ENCODE data around the gene SHROOM3.

Gene SHROOM3

DNA sequence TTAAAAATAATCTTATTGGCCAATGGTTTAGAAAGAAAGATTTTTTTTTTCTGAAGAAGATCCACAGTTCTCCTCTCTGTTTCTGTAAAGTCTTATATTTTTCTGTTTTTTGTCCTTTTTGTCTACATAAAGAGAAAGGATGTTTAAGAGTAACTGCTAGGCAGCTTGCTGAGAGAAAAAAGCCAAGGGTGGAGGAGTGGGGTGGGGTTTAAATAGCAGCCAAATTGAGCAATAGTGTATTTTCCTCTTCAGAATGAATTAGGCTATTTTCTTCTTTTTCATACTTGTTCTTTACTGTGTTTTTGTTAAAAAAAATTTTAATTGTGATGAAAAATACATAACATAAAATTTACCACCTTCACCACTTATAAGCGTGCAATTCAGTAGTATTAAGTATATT, 238.3 kb downstream of the SHROOM3 start:
- no peak for DNase-seq

- no peak for DNase-seq
Observed at GRCh38 chr4:76674983-76675382, 240.0 kb downstream of the SHROOM3 start.

GRCh38 chr4:76677571-76678326, 242.7 kb downstream of the SHROOM3 start:
- no peak for DNase-seq

GRCh38 chr4:76679691-76680090, 244.7 kb downstream of the SHROOM3 start:
- DNase-seq = no peak

DNA sequence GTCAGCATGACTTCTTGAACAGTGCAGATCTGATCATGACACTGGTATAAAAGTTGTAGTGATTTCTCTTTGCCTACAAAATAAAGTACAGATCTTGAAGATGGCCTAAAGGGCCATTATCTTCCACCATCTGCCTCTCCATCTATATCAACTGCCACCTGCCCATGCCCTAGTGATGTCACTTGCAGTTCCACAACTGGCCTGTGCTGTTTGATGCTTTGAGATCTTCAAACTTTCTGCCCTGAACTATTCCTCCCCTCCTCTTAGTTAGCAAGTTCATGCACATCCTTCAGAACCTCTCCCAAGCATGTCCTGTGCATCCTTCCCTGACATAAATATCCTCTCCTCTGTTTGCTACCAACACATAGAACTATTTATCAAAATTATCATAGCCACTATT, 245.9 kb downstream of the SHROOM3 start:
- DNase-seq = no peak

- DNase-seq = no peak
Observed at GRCh38 chr4:76681996-76682395, 247.0 kb downstream of the SHROOM3 start.

DNA sequence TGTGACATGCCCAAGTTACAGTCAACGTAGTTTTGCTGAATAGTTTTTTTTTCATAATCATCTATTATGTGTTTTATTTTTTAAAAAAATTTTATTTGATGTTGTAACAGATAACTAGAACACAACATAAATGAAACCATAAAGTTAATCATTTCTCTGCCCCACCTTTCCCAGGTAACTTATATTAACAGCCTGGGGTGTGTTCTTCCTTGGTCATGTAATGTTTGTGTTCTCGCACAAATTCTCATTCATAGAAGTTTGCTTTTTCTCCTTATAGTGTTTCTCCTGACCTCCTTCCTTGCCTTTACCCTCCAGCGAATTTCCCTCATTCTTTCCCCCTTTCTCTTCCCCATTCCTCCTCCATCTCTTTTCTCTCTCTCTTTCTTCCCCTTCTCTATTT, 248.1 kb downstream of the SHROOM3 start:
- DNase-seq = no peak

- no peak for DNase-seq
Observed at GRCh38 chr4:76687746-76688448, 252.9 kb downstream of the SHROOM3 start.

GRCh38 chr4:76688619-76689144, 253.7 kb downstream of the SHROOM3 start:
- no peak for DNase-seq

DNA sequence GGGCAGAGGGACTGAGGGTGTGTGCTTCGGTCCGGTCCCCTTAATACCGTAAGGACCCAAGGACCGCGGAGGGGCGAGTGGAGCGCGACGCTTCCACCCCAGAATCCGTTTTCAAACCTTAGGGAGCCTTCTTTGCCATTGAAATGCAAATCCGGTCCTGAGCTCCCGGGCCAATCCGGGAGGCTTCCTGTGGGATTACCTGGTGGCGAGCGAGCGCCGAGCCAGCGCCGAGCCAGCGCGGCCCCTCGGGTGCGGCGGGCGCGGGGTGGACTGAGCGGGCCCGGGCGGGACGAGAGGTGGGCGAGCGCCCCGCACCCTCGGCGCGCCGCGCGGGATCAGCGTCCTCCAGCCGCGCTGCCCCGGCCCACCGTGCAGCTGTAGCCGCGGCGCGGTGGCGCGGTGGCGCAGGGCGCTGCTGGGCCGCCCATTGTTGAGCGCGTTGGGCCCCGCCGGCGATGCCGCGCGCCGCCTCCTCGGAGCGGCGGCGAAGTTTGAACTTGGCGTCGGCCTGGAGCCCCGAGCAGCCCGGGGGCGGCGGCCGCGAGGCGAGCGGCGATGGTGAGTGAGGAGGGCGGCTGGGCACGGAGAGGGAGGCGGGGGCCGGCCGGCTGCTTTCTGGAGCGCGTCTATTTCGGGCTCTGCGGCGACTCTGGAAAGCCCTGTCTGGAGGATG, 254.3 kb downstream of the SHROOM3 start:
- DNase-seq = peak; percentile 36

GRCh38 chr4:76690011-76690905, 255.2 kb downstream of the SHROOM3 start:
- no peak for DNase-seq

DNA sequence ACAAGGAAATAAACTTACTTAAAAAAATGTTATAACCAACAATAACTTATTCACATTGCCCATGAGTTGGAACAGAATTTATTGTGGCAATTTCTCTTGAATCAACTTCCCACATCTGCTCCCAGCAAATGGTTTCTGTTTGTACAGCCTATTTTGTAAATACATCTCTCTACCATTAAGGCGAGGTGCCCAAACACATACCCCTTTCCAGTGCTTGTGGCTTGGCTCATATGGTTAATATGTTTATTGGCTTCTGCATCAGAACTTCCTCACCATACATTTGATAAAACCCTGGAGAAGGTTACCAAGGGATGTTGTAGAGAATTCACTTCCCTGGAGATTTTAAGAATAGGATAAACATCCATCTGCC, 255.9 kb downstream of the SHROOM3 start:
- no peak for DNase-seq

- DNase-seq = no peak
Observed at GRCh38 chr4:76691807-76692582, 257.0 kb downstream of the SHROOM3 start.

- DNase-seq = peak; percentile 8
Observed at GRCh38 chr4:76692761-76693160, 257.7 kb downstream of the SHROOM3 start.

GRCh38 chr4:76694056-76694455, 259.0 kb downstream of the SHROOM3 start:
- DNase-seq = no peak

- no peak for DNase-seq
Observed at GRCh38 chr4:76696109-76696508, 261.1 kb downstream of the SHROOM3 start.

DNA sequence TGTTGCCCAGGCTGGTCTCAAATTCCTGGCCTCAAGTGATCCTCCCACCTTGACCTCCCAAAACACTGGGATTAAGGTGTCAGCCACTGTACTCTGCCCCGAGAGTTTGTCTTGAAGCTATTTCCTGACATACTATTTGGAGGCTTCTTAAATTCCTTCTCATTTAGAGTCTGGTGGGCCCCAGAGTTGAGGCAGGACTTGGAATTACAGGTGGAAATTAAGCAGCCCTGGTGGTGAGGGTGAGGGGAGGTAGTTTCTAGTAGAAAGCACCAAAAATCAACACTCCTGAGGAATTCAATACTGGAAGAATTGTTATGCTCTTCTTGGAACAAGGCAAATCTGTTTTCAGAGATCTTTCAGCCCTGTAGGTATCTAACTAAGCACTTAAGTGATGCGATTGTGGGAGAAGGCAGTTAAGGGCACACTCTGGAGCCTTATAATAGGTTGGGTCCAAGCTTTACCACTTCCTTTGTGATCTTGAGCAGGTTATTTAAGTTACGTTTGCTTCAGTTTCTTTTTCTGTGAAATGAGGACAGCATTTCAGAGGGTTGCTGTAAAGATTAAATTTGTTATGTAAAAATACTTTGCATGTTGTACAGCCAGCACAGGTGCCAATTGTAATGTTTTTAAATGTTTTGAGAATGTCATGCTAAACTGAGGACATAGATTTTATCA, 262.2 kb downstream of the SHROOM3 start:
- DNase-seq = no peak

GRCh38 chr4:76698141-76698540, 263.1 kb downstream of the SHROOM3 start:
- no peak for DNase-seq

DNA sequence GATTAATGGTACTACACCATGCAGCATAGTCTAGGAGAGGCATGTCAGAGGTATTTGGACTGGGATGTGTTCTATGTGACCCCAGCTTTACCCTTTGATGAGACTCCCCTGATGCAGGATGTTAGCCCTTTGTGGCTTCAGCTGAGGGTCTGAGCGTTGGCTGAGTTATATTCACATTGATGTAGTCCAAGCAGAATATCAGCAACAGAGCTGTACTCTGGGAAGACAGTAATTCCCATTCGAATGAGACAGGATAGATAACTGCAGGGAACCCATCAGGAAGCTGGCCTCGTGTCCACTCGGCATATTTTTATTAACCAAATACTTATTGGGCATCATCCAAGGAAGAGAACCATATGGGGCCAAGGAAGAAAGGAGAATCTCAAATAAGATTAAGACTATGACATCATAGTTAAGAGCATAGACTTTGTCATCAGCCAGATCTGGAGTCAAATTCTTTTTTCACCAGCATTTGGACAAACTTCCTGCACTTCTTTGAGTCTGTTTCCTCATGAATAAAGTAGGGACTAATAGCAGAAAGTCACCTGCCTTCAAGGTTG, 264.8 kb downstream of the SHROOM3 start:
- no peak for DNase-seq

DNA sequence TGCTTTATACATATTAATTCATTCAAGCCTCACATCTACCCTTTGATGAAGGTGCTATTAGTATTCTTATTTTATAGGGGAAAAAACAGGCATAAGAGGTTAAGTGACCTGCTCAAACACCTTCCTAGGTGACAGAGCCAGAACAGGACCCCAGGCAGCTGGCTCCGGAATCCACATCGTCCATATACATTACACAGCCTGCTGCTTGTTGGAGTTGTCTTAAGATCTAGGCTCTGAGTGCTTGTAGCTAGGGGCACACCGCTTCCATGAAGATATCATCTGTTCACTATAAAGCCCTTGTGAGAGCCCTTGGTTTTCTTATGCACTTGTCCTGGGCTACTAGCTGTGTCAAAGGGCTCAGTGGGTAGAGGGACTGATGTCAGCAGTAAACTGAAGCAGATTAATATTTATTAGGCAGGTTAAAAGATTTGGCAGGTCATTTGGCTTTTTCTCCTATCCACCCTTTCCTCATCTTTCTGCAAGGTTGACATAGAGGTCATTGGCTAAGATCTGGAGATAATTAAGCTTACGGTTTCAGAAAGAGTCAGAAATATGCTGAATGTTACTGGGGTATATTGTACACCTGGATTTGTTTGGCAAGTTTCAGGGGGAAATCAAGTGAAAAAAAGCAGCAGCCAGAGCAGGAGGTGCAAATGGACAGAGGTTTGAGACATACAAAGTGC, 267.6 kb downstream of the SHROOM3 start:
- DNase-seq = no peak
